Activated CD8-positive, alpha-beta T cell treated with anti-CD3 and anti-CD28 coated beads for 36 hours (primary cell): ENCODE results near the gene PWWP2B. TPM values are rescaled to one million over a fixed set of nuclear protein-coding genes. Genes with fewer than 3 reads are reported as not detected.

Experiments used
- ATAC-seq: fragments of 200-7000 bp; cut with Tn5 transposase; one replicate; pipeline ENCODE4 v1.10.0; 2021; ENCODE audit warnings: mild to moderate bottlenecking, moderate library complexity
- CTCF ChIA-PET: fragments of 350-600 bp; sonication (Branson Sonifier 250); formaldehyde crosslinking; loops from one replicate; lab custom pipeline; 2021; ENCODE audit warnings: antibody characterized with exemption; lab: Charles Lee
- POLR2A ChIA-PET: fragments of 350-600 bp; sonication (Branson Sonifier 250); formaldehyde crosslinking; loops from one replicate; lab custom pipeline; 2021; ENCODE audit warnings: antibody characterized with exemption; lab: Charles Lee
- DNase-seq: peaks from one replicate; pipeline ENCODE4 v3.0.0-alpha.2; 2020
- H3K27ac Mint-ChIP-seq: one replicate; pipeline ENCODE4 v1.8.0; 2021; ENCODE audit warnings: mild to moderate bottlenecking, mixed read lengths
- H3K27me3 Mint-ChIP-seq: one replicate; pipeline ENCODE4 v1.8.0; 2021; ENCODE audit warnings: mixed read lengths
- H3K36me3 Mint-ChIP-seq: one replicate; pipeline ENCODE4 v1.8.0; 2021; ENCODE audit warnings: low read depth, mixed read lengths
- H3K4me1 Mint-ChIP-seq: one replicate; pipeline ENCODE4 v1.8.0; 2021; ENCODE audit warnings: low read depth, mixed read lengths
- H3K4me3 Mint-ChIP-seq: one replicate; pipeline ENCODE4 v1.8.0; 2021; ENCODE audit warnings: mild to moderate bottlenecking, moderate library complexity, mixed read lengths
- H3K9me3 Mint-ChIP-seq: one replicate; pipeline ENCODE4 v1.8.0; 2021; ENCODE audit warnings: mixed read lengths
- CTCF ChIP-seq: fragments of 200-600 bp; IDR thresholded peaks from one replicate; pipeline ENCODE4 v1.8.0; 2022; ENCODE audit warnings: antibody characterized with exemption, mild to moderate bottlenecking
- intact Hi-C: fragments of 100-400 bp; cut with micrococcal nuclease; formaldehyde crosslinking; loops from one replicate; pipeline ENCODE4 v1.10.0; 2022
- total RNA-seq, 2 experiments: library from RNA; stranded (reverse); gene quantifications; one replicate each; pipeline ENCODE4 v1.2.3, GENCODE V29; 2021

PWWP2B gene
- total RNA-seq, 2 experiments from 2014 or later = 6.0 to 6.6 TPM

DNA sequence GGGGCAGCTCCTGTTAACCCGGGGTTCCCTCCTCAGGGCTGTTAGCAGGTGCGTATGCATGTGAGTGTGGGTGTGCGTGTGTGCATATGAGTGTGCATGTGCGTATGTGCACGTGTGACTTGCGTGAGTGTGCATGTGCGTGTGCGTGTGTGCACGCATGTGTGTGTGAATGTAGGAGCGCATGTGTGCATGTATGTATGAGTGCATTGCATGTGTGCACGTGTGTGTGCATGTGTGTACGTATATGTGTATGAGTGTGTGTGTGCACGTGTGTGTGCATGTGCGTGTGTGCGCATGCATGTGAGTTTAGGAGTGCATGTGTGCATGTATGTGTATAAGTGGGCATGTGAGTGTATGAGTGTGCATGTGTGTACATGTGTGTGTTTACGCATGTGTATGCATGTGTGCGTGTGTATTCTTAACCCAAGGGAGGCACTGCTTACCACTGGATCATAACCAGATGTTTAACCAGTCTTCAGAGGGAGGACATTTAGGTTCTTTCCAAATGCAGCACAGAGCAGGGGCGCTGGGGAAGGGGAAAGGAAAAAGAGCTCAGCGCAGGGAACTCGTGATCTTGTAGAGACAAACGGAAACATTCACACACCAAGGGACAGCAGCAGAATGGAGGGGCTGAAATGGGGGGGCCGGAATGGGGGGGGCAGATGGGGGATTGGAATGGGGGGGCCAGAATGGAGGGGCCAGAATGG is 45.0 kb downstream of the PWWP2B start:
- no peaks in the 10 kb centered on the region for H3K9me3 Mint-ChIP-seq

DNA sequence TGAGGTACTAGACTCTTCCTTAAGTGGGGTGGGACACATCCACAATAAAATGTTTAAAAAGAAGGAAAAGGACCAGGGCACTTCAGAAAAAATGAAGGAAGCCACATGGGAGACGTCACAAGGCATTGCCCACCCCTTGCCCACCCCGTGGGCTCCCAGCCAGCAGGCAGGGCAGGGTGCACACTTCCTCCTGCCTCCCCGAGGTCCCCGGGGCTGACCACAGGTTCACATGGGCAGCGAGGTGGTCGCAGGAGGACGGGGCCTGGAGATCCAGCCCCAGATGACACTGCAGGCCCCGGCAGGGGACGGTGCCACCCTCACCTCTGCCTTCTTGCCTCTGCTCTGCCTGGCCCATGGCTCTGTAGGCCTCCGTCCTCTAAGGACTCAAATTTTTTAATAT is 45.6 kb downstream of the PWWP2B start:
- DNase-seq (no peak), ATAC-seq (no peak)
- ChIA-PET POLR2A (no interaction called here), CTCF (interaction anchor here (1.4 to 1.6 kb wide), 2 partner anchors 32 to 34 kb away, joined by 3 to 5 read pairs; no protein-coding TSS in a partner anchor)
- H3K27me3 Mint-ChIP-seq = no peaks in the 10 kb centered on the region
- intact Hi-C loops = no loop called here
- no peaks in the 10 kb centered on the region for H3K36me3 Mint-ChIP-seq
- no peak for TF ChIP-seq CTCF
- H3K27ac Mint-ChIP-seq = no peak overlapping the region
- H3K9me3 Mint-ChIP-seq = no peaks in the 10 kb centered on the region
- no peak overlapping the region for H3K4me3 Mint-ChIP-seq
- H3K4me1 Mint-ChIP-seq = peaks cover 23% of the 10 kb centered on the region

More for the DNA sequence above, 45.0 kb downstream of the PWWP2B start:
- Mint-ChIP-seq H3K36me3 (no peaks in the 10 kb centered on the region), H3K4me1 (peaks cover 21% of the 10 kb centered on the region), H3K4me3 (no peak overlapping the region), H3K27ac (peak overlapping the region; percentile 0), H3K27me3 (no peaks in the 10 kb centered on the region)
- no peak for DNase-seq
- ChIA-PET POLR2A (interaction anchor here (1.2 kb wide), 1 partner anchor 34 kb away, joined by 3 read pairs; no protein-coding TSS in a partner anchor), CTCF (interaction anchor here (1.6 kb wide), 1 partner anchor 32 kb away, joined by 5 read pairs; no protein-coding TSS in a partner anchor)
- no peak for ATAC-seq
- intact Hi-C loops = no loop called here
- TF ChIP-seq CTCF = no peak

GRCh38 chr10:132443605-132443982 is 46.6 kb downstream of the PWWP2B start:
- no peak overlapping the region for H3K27ac Mint-ChIP-seq
- no peaks in the 10 kb centered on the region for H3K36me3 Mint-ChIP-seq
- intact Hi-C loops = no loop called here
- ChIA-PET CTCF (interaction anchor here (0.6 to 1.6 kb wide), 11 partner anchors 9 to 96 kb away, joined by 3 to 8 read pairs (median 4); no protein-coding TSS in a partner anchor), POLR2A (no interaction called here)
- peak; percentile 67 for TF ChIP-seq CTCF
- no peak overlapping the region for H3K4me3 Mint-ChIP-seq
- peak; percentile 92 for DNase-seq
- peak; percentile 44 for ATAC-seq
- H3K9me3 Mint-ChIP-seq = no peaks in the 10 kb centered on the region
- no peaks in the 10 kb centered on the region for H3K27me3 Mint-ChIP-seq
- peaks cover 29% of the 10 kb centered on the region for H3K4me1 Mint-ChIP-seq

GRCh38 chr10:132443983-132444876 is 47.2 kb downstream of the PWWP2B start:
- Mint-ChIP-seq H3K4me3 (no peak overlapping the region), H3K27ac (peak overlapping the region; percentile 80), H3K4me1 (peaks cover 29% of the 10 kb centered on the region), H3K36me3 (no peaks in the 10 kb centered on the region), H3K27me3 (no peaks in the 10 kb centered on the region), H3K9me3 (no peaks in the 10 kb centered on the region)
- ChIA-PET POLR2A (no interaction called here), CTCF (interaction anchor here (0.7 to 1.4 kb wide), 9 partner anchors 10 to 96 kb away, joined by 3 to 8 read pairs (median 3); no protein-coding TSS in a partner anchor)
- intact Hi-C loops = no loop called here
- peak; percentile 55 for DNase-seq
- TF ChIP-seq CTCF = no peak
- no peak for ATAC-seq
